HEK293T (cell line): ENCODE data around the gene SMARCB1.

ENCODE experiments used
- CTCF ChIA-PET: fragments of 350-600 bp; formaldehyde crosslinking; extraction: SDS; loops from one replicate; lab custom pipeline; 2021; ENCODE audit warnings: antibody characterized with exemption, inconsistent platforms; lab: Yijun Ruan, JAX
- POLR2A ChIA-PET: fragments of 350-600 bp; formaldehyde crosslinking; extraction: SDS; loops from one replicate; lab custom pipeline; 2020; ENCODE audit warnings: antibody characterized with exemption, inconsistent platforms; lab: Yijun Ruan, JAX
- DNase-seq: peaks from one replicate; pipeline ENCODE4 v3.0.0; 2012; ENCODE audit warnings: mixed read lengths; ENCODE audit errors: extremely low spot score
- ARNT ChIP-seq: fragments of 450-650 bp; IDR thresholded peaks from 2 replicates; pipeline ENCODE4 v1.6.1; 2017; ENCODE audit warnings: mild to moderate bottlenecking
- BHLHE40 ChIP-seq: fragments of 450-650 bp; IDR thresholded peaks from 2 replicates; pipeline ENCODE4 v1.6.1; 2016; ENCODE audit warnings: mild to moderate bottlenecking, moderate library complexity, borderline replicate concordance
- CTBP1 ChIP-seq: fragments of 450-650 bp; IDR thresholded peaks from 2 replicates; pipeline ENCODE4 v1.6.1; 2016; ENCODE audit warnings: borderline replicate concordance
- ELF4 ChIP-seq: fragments of 450-650 bp; IDR thresholded peaks from 2 replicates; pipeline ENCODE4 v1.6.1; 2017; ENCODE audit warnings: antibody characterized with exemption
- FOXA1 ChIP-seq: fragments of 450-650 bp; IDR thresholded peaks from 2 replicates; pipeline ENCODE4 v1.6.1; 2016; ENCODE audit warnings: mild to moderate bottlenecking
- FOXK2 ChIP-seq: fragments of 450-650 bp; IDR thresholded peaks from 2 replicates; pipeline ENCODE4 v1.6.1; 2016; ENCODE audit warnings: mild to moderate bottlenecking
- FOXM1 ChIP-seq: fragments of 450-650 bp; IDR thresholded peaks from 2 replicates; pipeline ENCODE4 v1.6.1; 2017; ENCODE audit warnings: mild to moderate bottlenecking, borderline replicate concordance
- HDGF ChIP-seq: fragments of 450-650 bp; IDR thresholded peaks from 2 replicates; pipeline ENCODE4 v1.6.1; 2017; ENCODE audit warnings: antibody characterized with exemption, borderline replicate concordance
- L3MBTL2 ChIP-seq: fragments of 450-650 bp; conservative IDR thresholded peaks from 2 replicates; pipeline ENCODE4 v1.6.1; 2016; ENCODE audit warnings: mild to moderate bottlenecking
- LEF1 ChIP-seq: fragments of 450-650 bp; IDR thresholded peaks from 2 replicates; pipeline ENCODE4 v1.6.1; 2017; ENCODE audit warnings: mild to moderate bottlenecking, borderline replicate concordance
- NFRKB ChIP-seq: fragments of 450-650 bp; IDR thresholded peaks from 2 replicates; pipeline ENCODE4 v1.6.1; 2016; ENCODE audit warnings: mild to moderate bottlenecking, moderate library complexity
- SP1 ChIP-seq: fragments of 450-650 bp; IDR thresholded peaks from 2 replicates; pipeline ENCODE4 v1.6.1; 2017
- SUZ12 ChIP-seq: fragments of 450-650 bp; IDR thresholded peaks from 2 replicates; pipeline ENCODE4 v1.6.1; 2016; ENCODE audit warnings: mild to moderate bottlenecking
- TARDBP ChIP-seq: fragments of 450-650 bp; IDR thresholded peaks from 2 replicates; pipeline ENCODE4 v1.6.1; 2016
- ZNF384 ChIP-seq: fragments of 450-650 bp; IDR thresholded peaks from 2 replicates; pipeline ENCODE4 v1.6.1; 2016
- TF ChIP-seq, protein P1 (sequence below): fragments of 450-650 bp; IDR thresholded peaks from 2 replicates; pipeline ENCODE4 v1.6.1; 2016

The SMARCB1 gene

DNA sequence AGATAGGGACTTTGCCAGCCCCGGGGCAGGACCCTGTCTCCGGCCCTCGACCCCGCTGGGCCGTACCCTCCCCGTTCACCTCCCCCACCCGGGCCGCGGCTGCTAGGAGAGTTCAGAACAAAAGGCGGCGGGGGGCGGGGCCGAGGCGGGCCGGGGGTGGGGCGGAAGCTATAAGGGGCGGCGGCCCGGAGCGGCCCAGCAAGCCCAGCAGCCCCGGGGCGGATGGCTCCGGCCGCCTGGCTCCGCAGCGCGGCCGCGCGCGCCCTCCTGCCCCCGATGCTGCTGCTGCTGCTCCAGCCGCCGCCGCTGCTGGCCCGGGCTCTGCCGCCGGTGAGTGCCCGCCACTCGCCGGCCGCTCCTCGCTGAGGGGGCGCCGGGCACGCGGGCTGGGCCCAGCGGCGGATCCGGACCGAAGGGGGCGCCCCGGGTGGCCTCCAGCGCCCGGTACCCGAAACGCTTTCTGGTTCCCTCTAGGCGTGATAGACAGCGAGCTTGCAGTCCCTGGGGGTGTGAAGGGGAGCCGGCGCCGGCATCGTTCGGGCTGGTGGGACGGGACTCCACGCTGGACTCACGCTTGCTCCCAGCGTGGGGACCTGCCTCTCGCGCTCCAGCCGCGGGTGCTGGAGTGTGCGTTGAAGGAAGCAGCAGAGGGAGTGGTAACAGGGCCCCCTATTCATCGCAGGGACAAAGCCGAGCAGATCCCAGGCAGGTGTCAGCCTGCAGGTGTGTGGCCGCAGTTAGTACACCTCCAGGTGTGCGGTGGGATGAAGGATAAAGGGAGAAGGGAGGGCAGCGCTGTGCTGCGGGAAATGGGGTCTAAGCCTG is 13.9 kb upstream of the SMARCB1 start, which contains the start of gene MMP11:
MMP11 (plus strand) TSS at position 201 of the 825 bp plus-strand sequence; CDS start at position 223, 22 bp downstream.
- TF ChIP-seq HDGF (0 out of 2 replicates have a peak, but pooled peaks have one; percentile 32), ARNT (no peak)
- TF ChIP-seq, protein P1, sequence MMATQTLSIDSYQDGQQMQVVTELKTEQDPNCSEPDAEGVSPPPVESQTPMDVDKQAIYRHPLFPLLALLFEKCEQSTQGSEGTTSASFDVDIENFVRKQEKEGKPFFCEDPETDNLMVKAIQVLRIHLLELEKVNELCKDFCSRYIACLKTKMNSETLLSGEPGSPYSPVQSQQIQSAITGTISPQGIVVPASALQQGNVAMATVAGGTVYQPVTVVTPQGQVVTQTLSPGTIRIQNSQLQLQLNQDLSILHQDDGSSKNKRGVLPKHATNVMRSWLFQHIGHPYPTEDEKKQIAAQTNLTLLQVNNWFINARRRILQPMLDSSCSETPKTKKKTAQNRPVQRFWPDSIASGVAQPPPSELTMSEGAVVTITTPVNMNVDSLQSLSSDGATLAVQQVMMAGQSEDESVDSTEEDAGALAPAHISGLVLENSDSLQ, result no peak
- CTCF ChIA-PET, result no interaction called here
- peak; percentile 70 for DNase-seq
- POLR2A ChIA-PET, result interaction anchor here (0.8 to 1.0 kb wide), 2 partner anchors 13 to 85 kb away, joined by 3 to 4 read pairs; partner anchors contain the start of gene SLC2A11

GRCh38 chr22:23773483-23774113 is 13.2 kb upstream of the SMARCB1 start:
- ChIA-PET POLR2A (interaction anchor here (2.6 to 3.3 kb wide), 2 partner anchors 12 to 84 kb away, joined by 16 to 23 read pairs; partner anchors contain the start of genes SLC2A11 and SMARCB1), CTCF (interaction anchor here (0.6 to 1.2 kb wide), 3 partner anchors 11 to 84 kb away, joined by 3 to 4 read pairs (median 4); partner anchors contain the start of gene SLC2A11)
- TF ChIP-seq NFRKB (no peak), ELF4 (no peak), BHLHE40 (no peak), LEF1 (no peak), SP1 (no peak)
- no peak for DNase-seq

- CTCF ChIA-PET, result interaction anchor here (0.6 to 1.2 kb wide), 3 partner anchors 11 to 83 kb away, joined by 3 to 4 read pairs (median 4); partner anchors contain the start of gene SLC2A11
- POLR2A ChIA-PET, result interaction anchor here (0.6 to 3.3 kb wide), 5 partner anchors 12 to 120 kb away, joined by 3 to 23 read pairs (median 4); partner anchors contain the start of genes MIF, SLC2A11 and SMARCB1
- no peak for TF ChIP-seq BHLHE40
- no peak for TF ChIP-seq LEF1
- TF ChIP-seq SUZ12, result no peak
- TF ChIP-seq SP1, result no peak
- no peak for TF ChIP-seq L3MBTL2
- no peak for TF ChIP-seq TARDBP
Observed at GRCh38 chr22:23774114-23774921, 12.4 kb upstream of the SMARCB1 start.

GRCh38 chr22:23774922-23775436 is 11.8 kb upstream of the SMARCB1 start:
- ChIA-PET CTCF (interaction anchor here (1.1 to 1.2 kb wide), 2 partner anchors 14 to 82 kb away, joined by 3 to 4 read pairs; partner anchors contain the start of gene SLC2A11), POLR2A (interaction anchor here (0.6 to 3.3 kb wide), 6 partner anchors 8 to 119 kb away, joined by 3 to 23 read pairs (median 4); partner anchors contain the start of genes MIF, SLC2A11 and SMARCB1)
- DNase-seq, result no peak
- no peak for TF ChIP-seq LEF1
- no peak for TF ChIP-seq CTBP1
- TF ChIP-seq NFRKB, result no peak
- no peak for TF ChIP-seq FOXA1
- no peak for TF ChIP-seq BHLHE40
- TF ChIP-seq FOXM1, result no peak
- TF ChIP-seq L3MBTL2, result no peak
- TF ChIP-seq SP1, result no peak
- TF ChIP-seq ELF4, result no peak
- no peak for TF ChIP-seq FOXK2
- no peak for TF ChIP-seq TARDBP
- no peak for TF ChIP-seq HDGF
- TF ChIP-seq SUZ12, result no peak
- TF ChIP-seq, protein P1, result no peak
- no peak for TF ChIP-seq ZNF384
- TF ChIP-seq ARNT, result no peak

More at GRCh38 chr22:23774114-23774921, 12.4 kb upstream of the SMARCB1 start:
- DNase-seq, result no peak

GRCh38 chr22:23775779-23776375 is 10.9 kb upstream of the SMARCB1 start:
- CTCF ChIA-PET, result interaction anchor here (0.6 to 1.1 kb wide), 2 partner anchors 12 to 370 kb away, joined by 3 read pairs; no protein-coding TSS in a partner anchor
- POLR2A ChIA-PET, result interaction anchor here (1.0 to 3.3 kb wide), 4 partner anchors 9 to 82 kb away, joined by 3 to 23 read pairs (median 10); partner anchors contain the start of genes SLC2A11 and SMARCB1
- no peak for DNase-seq
- TF ChIP-seq BHLHE40 (no peak), ARNT (no peak), FOXA1 (no peak), LEF1 (no peak), FOXK2 (no peak), SUZ12 (no peak), CTBP1 (no peak), FOXM1 (no peak), ELF4 (no peak)
- TF ChIP-seq, protein P1, result no peak
